Transverse colon (tissue), 4 donors: ENCODE measurements around the gene IFRD2. TPM values are rescaled to one million over a fixed set of nuclear protein-coding genes. Genes with fewer than 3 reads are reported as not detected.

Experiments used
- DNase-seq: peaks from one replicate; pipeline ENCODE4 v3.0.0-alpha.2; 2019
- H3K27ac ChIP-seq, 4 donors: fragments of 200-600 bp; sonication (generic); 2 replicates each; pipeline ENCODE4 v1.5.1; 2016 to 2018; ENCODE audit warnings: inconsistent platforms in 4 of 4
- H3K27me3 ChIP-seq: fragments of 200-600 bp; sonication (generic); 2 replicates; pipeline ENCODE4 v1.5.1; 2017; ENCODE audit warnings: inconsistent platforms
- H3K36me3 ChIP-seq, 4 donors: fragments of 200-600 bp; sonication (generic); 2 replicates each; pipeline ENCODE4 v1.5.1; 2017 to 2019; ENCODE audit warnings: inconsistent platforms in 4 of 4
- H3K4me1 ChIP-seq, 4 donors: fragments of 200-600 bp; sonication (generic); 2 replicates each; pipeline ENCODE4 v1.5.1; 2017 to 2020; ENCODE audit warnings: inconsistent platforms in 4 of 4
- H3K4me3 ChIP-seq, 4 donors: fragments of 200-600 bp; sonication (generic); 1 replicate in 1 of 4; 2 replicates in 3 of 4; pipeline versions ENCODE4 v1.5.1 to v1.6.1; 2017 to 2019; ENCODE audit warnings: inconsistent platforms in 4 of 4
- H3K9me3 ChIP-seq, 2 donors: fragments of 200-600 bp; sonication (generic); 2 replicates each; pipeline ENCODE4 v1.5.1; 2017 to 2019; ENCODE audit warnings: inconsistent platforms in 2 of 2
- CTCF ChIP-seq, 5 experiments: fragments of 200-600 bp in 3 of 5; fragments of 450-650 bp in 2 of 5; sonication (generic) in 3 of 5; IDR thresholded peaks; 1 replicate in 2 of 5; 2 replicates in 3 of 5; pipeline ENCODE4 v1.5.1; 2016 to 2017; ENCODE audit warnings: antibody characterized with exemption in 5 of 5, inconsistent platforms in 3 of 5, mild to moderate bottlenecking in 2 of 5, moderate library complexity in 1 of 5
- EP300 ChIP-seq: sonication (generic); formaldehyde crosslinking; IDR thresholded peaks from one replicate; pipeline ENCODE4 v1.6.1; 2017; ENCODE audit warnings: antibody characterized with exemption, low read depth
- POLR2A ChIP-seq: fragments of 450-650 bp; IDR thresholded peaks from one replicate; pipeline ENCODE4 v1.6.1; 2016; ENCODE audit warnings: antibody characterized with exemption, mild to moderate bottlenecking, moderate library complexity
- POLR2AphosphoS5 ChIP-seq, 3 donors: sonication (generic); formaldehyde crosslinking; IDR thresholded peaks; one replicate each; pipeline ENCODE4 v1.6.1; 2016; ENCODE audit warnings: antibody characterized with exemption in 3 of 3
- whole genome bisulfite sequencing, 2 donors: methylation state at CpG; one replicate each; pipeline ENCODE4 v1.1.5; 2018; ENCODE audit warnings: low coverage in 1 of 2; 5-methylcytosine and 5-hydroxymethylcytosine counted together
- in situ Hi-C, 4 donors: fragments of 200-750 bp; cut with MboI; loops; one replicate each; pipeline versions ENCODE4 v1.15.0 to v1.15.1; 2017; ENCODE audit warnings: low sequenced_read_pairs in 3 of 4, low pct_ligation_motif_present in 1 of 4, low pct_unique_long_range_greater_than_20kb in 1 of 4
- intact Hi-C: fragments of 100-400 bp; cut with DNase I; formaldehyde crosslinking; loops from one replicate; pipeline ENCODE4 v1.15.1; 2023; ENCODE audit warnings: low total_unique reads
- total RNA-seq, 4 donors: library from RNA; depleted of rRNA; stranded (reverse); fragments of >200 nt; gene quantifications; one replicate each; pipeline ENCODE4 v1.1.0, GENCODE V29; 2016

IFRD2 gene
- total RNA-seq, 4 donors from 2014 or later, result 44.9 to 183 (median 59.5) TPM

GRCh38 chr3:50297896-50298725 is 5.9 kb upstream of the IFRD2 start:
- Histone ChIP-seq H3K36me3 (no peaks in the 10 kb centered on the region), H3K27ac (peak overlapping the region; percentile 90 to 96 (median 94)), H3K4me3 (peak overlapping the region in 3 of 4 donors; percentile 40 to 84 (median 47)), H3K27me3 (no peaks in the 10 kb centered on the region), H3K4me1 (peaks cover 15 to 29% (median 27%) of the 10 kb centered on the region in 4 donors), H3K9me3 (no peaks in the 10 kb centered on the region)
- intact Hi-C loops (no loop called here), in situ Hi-C loops (no loop called here)
- DNase-seq, result no peak
- 44 to 50% methylated on average over 2 to 9 of the region's 9 CpGs for WGBS, 2 donors
- no peak for TF ChIP-seq POLR2AphosphoS5 (IDR thresholded peaks at IDR 0.05)
- no peak for TF ChIP-seq CTCF (IDR thresholded peaks at IDR 0.05)
- TF ChIP-seq POLR2A, result no peak

DNA sequence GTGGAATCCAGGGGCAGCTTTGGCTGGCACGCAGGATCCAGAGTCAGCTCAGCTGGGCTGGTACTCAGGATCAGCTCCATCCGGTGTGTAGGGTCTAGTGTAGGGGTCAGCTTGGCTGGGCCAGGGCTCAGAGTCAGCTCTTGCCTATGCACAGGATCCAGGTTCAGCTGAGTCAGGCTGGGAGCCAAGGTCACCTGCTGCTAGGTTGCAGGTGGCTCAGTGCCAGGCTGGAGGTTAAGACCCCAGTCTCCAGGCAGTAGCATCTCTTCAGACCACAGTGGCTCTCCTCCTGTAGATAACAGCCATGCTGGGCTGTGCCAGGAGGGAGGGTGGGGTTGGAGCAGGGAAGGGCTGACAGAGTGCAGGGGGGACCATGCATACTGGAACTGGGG is 5.2 kb upstream of the IFRD2 start:
- Histone ChIP-seq H3K36me3 (no peaks in the 10 kb centered on the region), H3K9me3 (no peaks in the 10 kb centered on the region), H3K4me1 (peaks cover 18 to 32% (median 32%) of the 10 kb centered on the region in 4 donors), H3K4me3 (no peak overlapping the region), H3K27ac (no peak overlapping the region), H3K27me3 (no peaks in the 10 kb centered on the region)
- in situ Hi-C loops (no loop called here), intact Hi-C loops (no loop called here)
- DNase-seq, result no peak
- TF ChIP-seq POLR2AphosphoS5 (IDR thresholded peaks at IDR 0.05), result no peak
- TF ChIP-seq EP300, result no peak
- no peak for TF ChIP-seq CTCF (IDR thresholded peaks at IDR 0.05)
- no peak for TF ChIP-seq POLR2A
- 94% methylated on average over 2 of the region's 2 CpGs; no CpG with 5 or more reads in 1 of the 2 donors for WGBS, 2 donors

DNA sequence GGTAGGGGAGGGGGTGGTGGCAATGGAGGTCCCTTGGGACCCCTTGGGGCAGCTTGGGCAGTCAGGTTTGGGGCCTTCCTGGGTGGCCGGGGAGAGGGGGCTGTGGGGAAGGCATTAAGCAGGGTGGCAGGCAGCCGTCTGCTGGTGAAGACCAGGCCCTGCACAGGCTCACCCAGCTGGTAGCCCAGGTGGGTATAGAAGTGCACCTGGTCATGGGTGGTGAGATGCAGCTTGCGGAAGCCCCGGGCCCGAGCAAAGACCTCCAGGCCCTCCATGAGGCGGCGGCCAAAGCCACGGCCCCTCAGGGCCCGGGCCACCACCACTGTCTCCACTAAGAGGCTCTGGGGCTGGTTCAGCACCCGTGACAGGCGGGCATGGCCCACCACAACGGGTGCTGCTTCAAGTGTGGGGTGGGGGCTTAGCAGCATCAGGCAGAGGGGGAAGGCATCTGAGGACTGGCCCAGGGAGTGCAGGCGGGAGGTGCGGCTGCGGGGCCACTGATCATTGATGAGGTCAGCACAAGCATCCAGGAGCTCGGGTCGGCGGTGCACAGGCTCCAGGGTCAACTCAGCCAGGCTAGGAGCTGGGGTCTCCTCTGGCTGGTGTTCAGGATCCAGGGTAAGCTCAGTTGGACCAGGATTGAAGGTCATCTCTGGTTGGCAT is 4.6 kb upstream of the IFRD2 start:
- WGBS, 2 donors, result 93% methylated on average over 18 of the region's 18 CpGs; no CpG with 5 or more reads in 1 of the 2 donors
- Histone ChIP-seq H3K4me1 (peaks cover 18 to 33% (median 32%) of the 10 kb centered on the region in 4 donors), H3K27ac (no peak overlapping the region), H3K27me3 (no peaks in the 10 kb centered on the region), H3K9me3 (no peaks in the 10 kb centered on the region), H3K36me3 (no peaks in the 10 kb centered on the region), H3K4me3 (no peak overlapping the region)
- TF ChIP-seq CTCF (IDR thresholded peaks at IDR 0.05), result no peak
- in situ Hi-C loops, result no loop called here
- DNase-seq, result no peak
- intact Hi-C loops, result no loop called here

GRCh38 chr3:50295553-50296431 is 3.6 kb upstream of the IFRD2 start:
- TF ChIP-seq CTCF (IDR thresholded peaks at IDR 0.05) (no peak), EP300 (no peak), POLR2A (no peak), POLR2AphosphoS5 (IDR thresholded peaks at IDR 0.05) (no peak)

More at GRCh38 chr3:50295553-50296431, 3.6 kb upstream of the IFRD2 start:
- H3K36me3 ChIP-seq, result no peaks in the 10 kb centered on the region
- H3K27me3 ChIP-seq, result no peaks in the 10 kb centered on the region
- H3K9me3 ChIP-seq, result no peaks in the 10 kb centered on the region
- H3K27ac ChIP-seq, result no peak overlapping the region
- H3K4me1 ChIP-seq, result peaks cover 24 to 41% (median 36%) of the 10 kb centered on the region in 4 donors
- DNase-seq, result no peak
- intact Hi-C loops, result no loop called here
- 80 to 86% methylated on average over 3 to 8 of the region's 8 CpGs for WGBS, 2 donors
- H3K4me3 ChIP-seq, result no peak overlapping the region
- in situ Hi-C loops, result no loop called here
